Kidney epithelial cell (primary cell): ENCODE data around the gene KRTAP9-3. TPM values are rescaled to one million over a fixed set of nuclear protein-coding genes. Genes with fewer than 3 reads are reported as not detected.
"Not testable (repeated sequence)": the region's sequence is repeated elsewhere in the genome, so short reads cannot be mapped to it uniquely, and the experiment has no call there.

Source experiments
- DNase-seq: peaks from one replicate; pipeline ENCODE4 v3.0.0-alpha.2; 2010; ENCODE audit warnings: low read depth
- H3K27me3 ChIP-seq: 2 replicates; pipeline ENCODE4 v1.6.0; 2011; ENCODE audit warnings: low read length; ENCODE audit not compliant: control insufficient read depth, insufficient read depth
- H3K36me3 ChIP-seq: 2 replicates; pipeline ENCODE4 v1.5.1; 2011; ENCODE audit warnings: low read length; ENCODE audit not compliant: control insufficient read depth, insufficient read depth
- H3K4me3 ChIP-seq: 2 replicates; pipeline ENCODE4 v1.5.1; 2011; ENCODE audit warnings: low read depth, mild to moderate bottlenecking, control low read depth, low read length
- total RNA-seq: library from RNA; depleted of rRNA; stranded (reverse); fragments of >200 nt; gene quantifications from 2 replicates; pipeline ENCODE4 v1.2.3, GENCODE V29; 2015
- TF ChIP-seq, protein P1 (sequence below): IDR thresholded peaks from 2 replicates; pipeline ENCODE4 v1.5.1; 2011; ENCODE audit warnings: mild to moderate bottlenecking, moderate library complexity, low read length, control low read depth, inconsistent platforms; ENCODE audit not compliant: insufficient read depth, poor library complexity, severe bottlenecking

KRTAP9-3 gene
- total RNA-seq, 1 donor from 2014 or later = not detected

GRCh38 chr17:41251261-41251660 lies 19.0 kb downstream of the KRTAP9-3 start:
- TF ChIP-seq, protein P1, sequence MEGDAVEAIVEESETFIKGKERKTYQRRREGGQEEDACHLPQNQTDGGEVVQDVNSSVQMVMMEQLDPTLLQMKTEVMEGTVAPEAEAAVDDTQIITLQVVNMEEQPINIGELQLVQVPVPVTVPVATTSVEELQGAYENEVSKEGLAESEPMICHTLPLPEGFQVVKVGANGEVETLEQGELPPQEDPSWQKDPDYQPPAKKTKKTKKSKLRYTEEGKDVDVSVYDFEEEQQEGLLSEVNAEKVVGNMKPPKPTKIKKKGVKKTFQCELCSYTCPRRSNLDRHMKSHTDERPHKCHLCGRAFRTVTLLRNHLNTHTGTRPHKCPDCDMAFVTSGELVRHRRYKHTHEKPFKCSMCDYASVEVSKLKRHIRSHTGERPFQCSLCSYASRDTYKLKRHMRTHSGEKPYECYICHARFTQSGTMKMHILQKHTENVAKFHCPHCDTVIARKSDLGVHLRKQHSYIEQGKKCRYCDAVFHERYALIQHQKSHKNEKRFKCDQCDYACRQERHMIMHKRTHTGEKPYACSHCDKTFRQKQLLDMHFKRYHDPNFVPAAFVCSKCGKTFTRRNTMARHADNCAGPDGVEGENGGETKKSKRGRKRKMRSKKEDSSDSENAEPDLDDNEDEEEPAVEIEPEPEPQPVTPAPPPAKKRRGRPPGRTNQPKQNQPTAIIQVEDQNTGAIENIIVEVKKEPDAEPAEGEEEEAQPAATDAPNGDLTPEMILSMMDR = no peak
- Histone ChIP-seq H3K36me3 (no peaks in the 10 kb centered on the region), H3K4me3 (no peak overlapping the region), H3K27me3 (no peaks in the 10 kb centered on the region)
- DNase-seq = no peak

DNA sequence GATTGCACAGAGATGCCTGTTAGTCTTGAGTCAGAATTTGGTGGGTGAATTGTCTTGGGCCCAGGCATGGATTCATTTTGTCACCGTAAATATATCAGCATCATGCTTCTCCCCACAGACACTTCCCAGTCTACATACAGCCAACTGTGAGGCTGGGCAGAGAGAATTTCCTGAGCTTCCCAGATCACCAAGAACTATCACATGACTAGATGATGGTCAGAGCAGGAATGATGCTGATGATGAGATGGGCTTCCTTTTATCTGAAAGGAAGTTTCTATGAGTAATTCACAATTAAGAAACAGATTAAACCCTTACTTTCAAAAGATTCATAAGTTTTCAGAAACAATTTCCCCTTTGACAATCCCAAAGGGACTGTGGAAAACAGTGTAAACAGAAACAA lies 22.6 kb downstream of the KRTAP9-3 start:
- TF ChIP-seq, protein P1 = no peak
- no peaks in the 10 kb centered on the region for H3K36me3 ChIP-seq
- no peak overlapping the region for H3K4me3 ChIP-seq
- no peak for DNase-seq
- no peaks in the 10 kb centered on the region for H3K27me3 ChIP-seq

DNA sequence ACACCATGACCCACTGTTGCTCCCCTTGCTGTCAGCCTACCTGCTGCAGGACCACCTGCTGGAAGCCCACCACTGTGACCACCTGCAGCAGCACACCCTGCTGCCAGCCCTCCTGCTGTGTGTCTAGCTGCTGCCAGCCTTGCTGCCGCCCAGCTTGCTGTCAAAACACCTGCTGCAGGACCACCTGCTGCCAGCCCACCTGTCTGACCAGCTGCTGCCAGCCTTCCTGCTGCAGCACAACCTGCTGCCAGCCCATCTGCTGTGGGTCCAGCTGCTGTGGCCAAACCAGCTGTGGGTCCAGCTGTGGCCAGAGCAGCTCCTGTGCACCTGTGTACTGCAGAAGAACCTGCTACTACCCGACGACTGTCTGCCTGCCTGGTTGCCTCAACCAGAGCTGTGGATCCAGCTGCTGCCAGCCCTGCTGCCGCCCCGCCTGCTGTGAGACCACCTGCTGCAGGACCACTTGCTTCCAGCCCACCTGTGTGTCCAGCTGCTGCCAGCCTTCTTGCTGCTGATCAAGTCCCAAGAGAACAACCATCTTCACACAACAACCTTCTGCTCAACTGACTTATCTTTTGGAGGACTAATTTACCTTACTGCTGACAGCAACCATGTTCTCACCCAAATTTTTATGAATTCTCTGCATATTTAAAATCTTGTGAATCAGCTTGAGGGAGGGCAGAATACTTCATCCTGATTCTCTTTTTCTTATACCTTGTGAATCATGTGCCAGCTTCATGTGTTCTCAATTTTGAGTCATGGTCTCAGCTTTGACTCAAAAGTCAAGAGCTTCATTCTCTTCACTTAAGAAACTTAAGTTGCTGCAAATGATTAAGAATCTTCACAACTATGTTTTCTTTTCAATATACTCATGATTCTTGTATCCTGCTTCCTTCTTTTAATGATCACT lies 23.4 kb downstream of the KRTAP9-3 start, which contains the start of gene KRTAP9-9:
KRTAP9-9 (plus strand) TSS at position 4 of the 910 bp plus-strand sequence.
- not testable (repeated sequence) for H3K36me3 ChIP-seq, H3K27me3 ChIP-seq, DNase-seq, H3K4me3 ChIP-seq

- TF ChIP-seq, protein P1 = no peak
- H3K4me3 ChIP-seq = no peak overlapping the region
- DNase-seq = no peak
- no peaks in the 10 kb centered on the region for H3K36me3 ChIP-seq
- no peaks in the 10 kb centered on the region for H3K27me3 ChIP-seq
These were observed 24.0 kb downstream of the KRTAP9-3 start for GRCh38 chr17:41256291-41256685.

GRCh38 chr17:41258406-41258805 lies 26.2 kb downstream of the KRTAP9-3 start:
- TF ChIP-seq, protein P1 = no peak
- Histone ChIP-seq H3K4me3 (no peak overlapping the region), H3K36me3 (no peaks in the 10 kb centered on the region), H3K27me3 (no peaks in the 10 kb centered on the region)
- no peak for DNase-seq

- TF ChIP-seq, protein P1 = no peak
- no peak for DNase-seq
- no peak overlapping the region for H3K4me3 ChIP-seq
- H3K36me3 ChIP-seq = no peaks in the 10 kb centered on the region
- no peaks in the 10 kb centered on the region for H3K27me3 ChIP-seq
These were observed 31.0 kb downstream of the KRTAP9-3 start for GRCh38 chr17:41263212-41263611.
